ENCODE results near the gene PLPPR4.

Gene PLPPR4

GRCh38 chr1:99247199-99247598, 17.1 kb upstream of the PLPPR4 start:
- TF ChIP-seq EZH2phosphoT487 (conservative IDR thresholded peaks at IDR 0.05; ENCODE audit: low read length) = no peak
- no peak for TF ChIP-seq CTCF (IDR thresholded peaks at IDR 0.05; ENCODE audit: insufficient read depth, low read length, poor library complexity, severe bottlenecking)
- no peaks in the 10 kb centered on the region for H3K79me2 ChIP-seq (ENCODE audit: insufficient read depth, low read length)
- H2AFZ ChIP-seq (ENCODE audit: low read depth, low read length, severe bottlenecking) = no peak overlapping the region
- H3K4me3 ChIP-seq (ENCODE audit: insufficient read depth, low read length, poor library complexity, severe bottlenecking) = no peak overlapping the region
- H3K27ac ChIP-seq (ENCODE audit: low read depth, low read length) = no peak overlapping the region
- no peaks in the 10 kb centered on the region for H3F3A ChIP-seq (ENCODE audit: insufficient read depth)
- H3K36me3 ChIP-seq (ENCODE audit: low read length) = no peaks in the 10 kb centered on the region
- no peaks in the 10 kb centered on the region for H3K9me2 ChIP-seq (replicated peaks; ENCODE audit: insufficient read depth, low read length)
- H3K9ac ChIP-seq (ENCODE audit: low read length) = no peak overlapping the region
- H3K27me3 ChIP-seq (ENCODE audit: low read length) = no peaks in the 10 kb centered on the region
- H3K4me2 ChIP-seq (ENCODE audit: low read depth, low read length, poor library complexity, severe bottlenecking) = no peak overlapping the region
- H3K9me3 ChIP-seq (ENCODE audit: insufficient read depth, low read length) = no peaks in the 10 kb centered on the region
- H4K20me1 ChIP-seq (ENCODE audit: low read depth, low read length) = no peaks in the 10 kb centered on the region

- no peak overlapping the region for H2AFZ ChIP-seq (ENCODE audit: low read depth, low read length, severe bottlenecking)
- H3K9ac ChIP-seq (ENCODE audit: low read length) = no peak overlapping the region
- H3K27me3 ChIP-seq (ENCODE audit: low read length) = no peaks in the 10 kb centered on the region
- H3K79me2 ChIP-seq (ENCODE audit: insufficient read depth, low read length) = no peaks in the 10 kb centered on the region
- H3K36me3 ChIP-seq (ENCODE audit: low read length) = no peaks in the 10 kb centered on the region
- no peak for TF ChIP-seq EZH2phosphoT487 (conservative IDR thresholded peaks at IDR 0.05; ENCODE audit: low read length)
- TF ChIP-seq CTCF (IDR thresholded peaks at IDR 0.05; ENCODE audit: insufficient read depth, low read length, poor library complexity, severe bottlenecking) = no peak
- no peak overlapping the region for H3K27ac ChIP-seq (ENCODE audit: low read depth, low read length)
- no peaks in the 10 kb centered on the region for H3F3A ChIP-seq (ENCODE audit: insufficient read depth)
- no peak overlapping the region for H3K4me3 ChIP-seq (ENCODE audit: insufficient read depth, low read length, poor library complexity, severe bottlenecking)
- no peaks in the 10 kb centered on the region for H4K20me1 ChIP-seq (ENCODE audit: low read depth, low read length)
- H3K9me2 ChIP-seq (replicated peaks; ENCODE audit: insufficient read depth, low read length) = no peaks in the 10 kb centered on the region
- no peaks in the 10 kb centered on the region for H3K9me3 ChIP-seq (ENCODE audit: insufficient read depth, low read length)
- H3K4me2 ChIP-seq (ENCODE audit: low read depth, low read length, poor library complexity, severe bottlenecking) = no peak overlapping the region
Measured at GRCh38 chr1:99250728-99251127, 13.6 kb upstream of the PLPPR4 start.

GRCh38 chr1:99251308-99251707, 13.0 kb upstream of the PLPPR4 start:
- H3K9ac ChIP-seq (ENCODE audit: low read length) = no peak overlapping the region
- H3K27me3 ChIP-seq (ENCODE audit: low read length) = no peaks in the 10 kb centered on the region
- H2AFZ ChIP-seq (ENCODE audit: low read depth, low read length, severe bottlenecking) = no peak overlapping the region
- H3K27ac ChIP-seq (ENCODE audit: low read depth, low read length) = no peak overlapping the region
- H3K4me2 ChIP-seq (ENCODE audit: low read depth, low read length, poor library complexity, severe bottlenecking) = no peak overlapping the region
- H3K9me3 ChIP-seq (ENCODE audit: insufficient read depth, low read length) = no peaks in the 10 kb centered on the region
- no peaks in the 10 kb centered on the region for H4K20me1 ChIP-seq (ENCODE audit: low read depth, low read length)
- no peaks in the 10 kb centered on the region for H3K36me3 ChIP-seq (ENCODE audit: low read length)
- H3F3A ChIP-seq (ENCODE audit: insufficient read depth) = no peaks in the 10 kb centered on the region
- no peak for TF ChIP-seq CTCF (IDR thresholded peaks at IDR 0.05; ENCODE audit: insufficient read depth, low read length, poor library complexity, severe bottlenecking)
- no peak for TF ChIP-seq EZH2phosphoT487 (conservative IDR thresholded peaks at IDR 0.05; ENCODE audit: low read length)
- no peak overlapping the region for H3K4me3 ChIP-seq (ENCODE audit: insufficient read depth, low read length, poor library complexity, severe bottlenecking)
- H3K9me2 ChIP-seq (replicated peaks; ENCODE audit: insufficient read depth, low read length) = no peaks in the 10 kb centered on the region
- H3K79me2 ChIP-seq (ENCODE audit: insufficient read depth, low read length) = no peaks in the 10 kb centered on the region

All from SU-DHL-6 (cell line).